Germinal center (tissue), 1 donor: ENCODE results near the gene ATP5PO.

Experiments used
- DNase-seq: peaks from one replicate; pipeline ENCODE4 v3.0.0; 2012; ENCODE audit warnings: mixed read lengths, low spot score

Gene ATP5PO

GRCh38 chr21:33915368-33916199, at the start of gene ATP5PO:
TSS of gene ATP5PO (minus strand) at chr21:33915804. CDS start at chr21:33915763, 41 bp downstream.
- peak; percentile 95 for DNase-seq

GRCh38 chr21:33964706-33965325, 49.2 kb upstream of the ATP5PO start:
- no peak for DNase-seq

GRCh38 chr21:33963848-33964555, 48.4 kb upstream of the ATP5PO start:
- no peak for DNase-seq

GRCh38 chr21:33962290-33962689, 46.7 kb upstream of the ATP5PO start:
- DNase-seq, result no peak

- no peak for DNase-seq
These were observed 45.5 kb upstream of the ATP5PO start for GRCh38 chr21:33961061-33961460.

- no peak for DNase-seq
These were observed 44.1 kb upstream of the ATP5PO start for GRCh38 chr21:33959680-33960079.

- no peak for DNase-seq
These were observed 38.8 kb upstream of the ATP5PO start for GRCh38 chr21:33954395-33954794.

GRCh38 chr21:33951276-33952178, 35.9 kb upstream of the ATP5PO start:
- no peak for DNase-seq

GRCh38 chr21:33950431-33951079, 35.0 kb upstream of the ATP5PO start:
- no peak for DNase-seq

- DNase-seq, result peak; percentile 40
These were observed 34.2 kb upstream of the ATP5PO start for GRCh38 chr21:33949516-33950430.

GRCh38 chr21:33948951-33949444, 33.4 kb upstream of the ATP5PO start:
- DNase-seq, result no peak

GRCh38 chr21:33948096-33948950, 32.7 kb upstream of the ATP5PO start:
- DNase-seq, result peak; percentile 80

- DNase-seq, result no peak
These were observed 32.0 kb upstream of the ATP5PO start for GRCh38 chr21:33947451-33948095.

- DNase-seq, result no peak
These were observed 30.2 kb upstream of the ATP5PO start for GRCh38 chr21:33945652-33946270.

GRCh38 chr21:33944185-33944763, 28.7 kb upstream of the ATP5PO start:
- DNase-seq, result no peak

- no peak for DNase-seq
These were observed 27.7 kb upstream of the ATP5PO start for GRCh38 chr21:33943293-33943692.

GRCh38 chr21:33942426-33942825, 26.8 kb upstream of the ATP5PO start:
- no peak for DNase-seq

GRCh38 chr21:33940881-33941245, 25.3 kb upstream of the ATP5PO start:
- DNase-seq, result no peak
